NCI-H526 treated with DMSO at 0.1 percent for 48 hours (cell line): ENCODE results near the gene CLTCL1.
"Not testable (repeated sequence)": the region's sequence is repeated elsewhere in the genome, so short reads cannot be mapped to it uniquely, and the experiment has no call there.

Experiments
- DNase-seq: peaks from one replicate; lab custom pipeline; 2025; lab: John Stamatoyannopoulos, UW

Gene CLTCL1

GRCh38 chr22:19290400-19291217, 910 bp downstream of the CLTCL1 start:
- no peak for DNase-seq

- DNase-seq = no peak
These were observed 1.9 kb downstream of the CLTCL1 start for GRCh38 chr22:19289475-19290161.

GRCh38 chr22:19287889-19288288, 3.6 kb downstream of the CLTCL1 start:
- DNase-seq = no peak

GRCh38 chr22:19287076-19287707, 4.3 kb downstream of the CLTCL1 start:
- no peak for DNase-seq

- no peak for DNase-seq
These were observed 5.7 kb downstream of the CLTCL1 start for GRCh38 chr22:19285831-19286230.

GRCh38 chr22:19279143-19279542, 12.4 kb downstream of the CLTCL1 start:
- not testable (repeated sequence) for DNase-seq

GRCh38 chr22:19277785-19278184, 13.7 kb downstream of the CLTCL1 start:
- no peak for DNase-seq

- no peak for DNase-seq
These were observed 15.5 kb downstream of the CLTCL1 start for GRCh38 chr22:19275919-19276600.

GRCh38 chr22:19275513-19275912, 16.0 kb downstream of the CLTCL1 start:
- no peak for DNase-seq

- DNase-seq = no peak
These were observed 16.4 kb downstream of the CLTCL1 start for GRCh38 chr22:19275104-19275503.

- DNase-seq = no peak
These were observed 19.5 kb downstream of the CLTCL1 start for GRCh38 chr22:19271856-19272535.

- DNase-seq = no peak
These were observed 20.2 kb downstream of the CLTCL1 start for GRCh38 chr22:19271273-19271855.

GRCh38 chr22:19270873-19271272, 20.6 kb downstream of the CLTCL1 start:
- no peak for DNase-seq

- DNase-seq = no peak
These were observed 24.9 kb downstream of the CLTCL1 start for GRCh38 chr22:19266547-19267086.

GRCh38 chr22:19265779-19266178, 25.7 kb downstream of the CLTCL1 start:
- no peak for DNase-seq

GRCh38 chr22:19260804-19261203, 30.7 kb downstream of the CLTCL1 start:
- no peak for DNase-seq

GRCh38 chr22:19260194-19260593, 31.3 kb downstream of the CLTCL1 start:
- no peak for DNase-seq

- not testable (repeated sequence) for DNase-seq
These were observed 32.6 kb downstream of the CLTCL1 start for GRCh38 chr22:19258968-19259288.

- DNase-seq = no peak
These were observed 33.1 kb downstream of the CLTCL1 start for GRCh38 chr22:19258371-19258770.

- DNase-seq = not testable (repeated sequence)
These were observed 35.2 kb downstream of the CLTCL1 start for GRCh38 chr22:19256362-19256761.

- DNase-seq = no peak
These were observed 38.4 kb downstream of the CLTCL1 start for GRCh38 chr22:19253143-19253542.
